H1 (cell line): ENCODE results near the gene TDP1. TPM values are rescaled to one million over a fixed set of nuclear protein-coding genes. Genes with fewer than 3 reads are reported as not detected.

Source experiments
- CTCF ChIA-PET: fragments of 300-600 bp; sonication (Branson Sonifier 250); formaldehyde crosslinking; loops from one replicate; lab custom pipeline; 2021; ENCODE audit not compliant: partially characterized antibody; lab: Charles Lee
- POLR2A ChIA-PET: fragments of 300-600 bp; sonication (Branson Sonifier 250); formaldehyde crosslinking; loops from one replicate; lab custom pipeline; 2021; ENCODE audit warnings: inconsistent platforms; ENCODE audit not compliant: partially characterized antibody; lab: Charles Lee
- DNase-seq, 2 experiments: peaks; one replicate each; pipeline versions ENCODE4 v3.0.0 to v3.0.0-alpha.2; 2010 to 2022; ENCODE audit warnings: low spot score in 2 of 2, low read depth in 1 of 2, mixed read lengths in 1 of 2
- FAIRE-seq: peaks from 2 replicates; lab custom pipeline; 2011; peaks lifted over from hg19 to GRCh38; lab: Jason Lieb, UNC
- H2AFZ ChIP-seq: 2 replicates; pipeline ENCODE4 v1.8.1; 2012; ENCODE audit warnings: low read length, inconsistent platforms
- H2AK5ac ChIP-seq: 2 replicates; pipeline ENCODE4 v1.6.1; 2013; ENCODE audit warnings: low read depth, low read length
- H2BK120ac ChIP-seq: replicated peaks from 2 replicates; pipeline ENCODE3; 2013; ENCODE audit warnings: low read depth, low read length, inconsistent platforms
- H2BK12ac ChIP-seq: 2 replicates; pipeline ENCODE4 v1.6.1; 2013; ENCODE audit warnings: low read depth, low read length
- H2BK15ac ChIP-seq: 2 replicates; pipeline ENCODE4 v1.6.1; 2013; ENCODE audit warnings: low read length
- H2BK20ac ChIP-seq: 2 replicates; pipeline ENCODE4 v1.6.1; 2013; ENCODE audit warnings: low read length
- H2BK5ac ChIP-seq: 2 replicates; pipeline ENCODE4 v1.6.1; 2013; ENCODE audit warnings: low read depth, low read length
- H3K14ac ChIP-seq: 2 replicates; pipeline ENCODE4 v1.6.1; 2013; ENCODE audit warnings: inconsistent platforms; ENCODE audit not compliant: insufficient read length
- H3K18ac ChIP-seq: 2 replicates; pipeline ENCODE4 v1.6.1; 2013; ENCODE audit warnings: low read length; ENCODE audit errors: extremely low read depth
- H3K23ac ChIP-seq: 2 replicates; pipeline ENCODE4 v1.6.1; 2013; ENCODE audit warnings: inconsistent platforms; ENCODE audit not compliant: insufficient read length
- H3K23me2 ChIP-seq: 2 replicates; pipeline ENCODE4 v1.6.1; 2013; ENCODE audit warnings: low read depth, low read length
- H3K27ac ChIP-seq: 2 replicates; pipeline ENCODE4 v1.6.1; 2011; ENCODE audit warnings: low read depth, low read length, inconsistent platforms
- H3K27me3 ChIP-seq, 4 experiments: replicated peaks in 1 of 4; 1 replicate in 1 of 4; 2 replicates in 3 of 4; pipeline versions ENCODE4 v1.6.1 to v1.8.1; 2011 to 2013; ENCODE audit warnings: low read length in 3 of 4, mild to moderate bottlenecking in 3 of 4, inconsistent platforms in 2 of 4, mixed read lengths in 2 of 4, moderate library complexity in 1 of 4; ENCODE audit not compliant: control insufficient read depth in 3 of 4, insufficient read depth in 3 of 4; ENCODE audit errors: extremely low read depth in 1 of 4
- H3K36me3 ChIP-seq, 4 experiments: 2 replicates each; pipeline versions ENCODE4 v1.6.1 to v1.8.1; 2011 to 2013; ENCODE audit warnings: mild to moderate bottlenecking in 4 of 4, low read length in 3 of 4, moderate library complexity in 2 of 4, control low read depth in 1 of 4, inconsistent platforms in 1 of 4; ENCODE audit not compliant: insufficient read depth in 4 of 4, control insufficient read depth in 2 of 4
- H3K4ac ChIP-seq: replicated peaks from 2 replicates; pipeline ENCODE3; 2013; ENCODE audit warnings: low read length, low read depth, mixed read lengths, inconsistent platforms; ENCODE audit not compliant: insufficient read length
- H3K4me1 ChIP-seq, 4 experiments: replicated peaks in 1 of 4; 1 replicate in 1 of 4; 2 replicates in 3 of 4; pipeline versions ENCODE4 v1.6.1 to v1.8.1; 2011 to 2013; ENCODE audit warnings: low read length in 3 of 4, inconsistent platforms in 2 of 4, mixed read lengths in 1 of 4; ENCODE audit not compliant: insufficient read depth in 4 of 4, control insufficient read depth in 3 of 4
- H3K4me2 ChIP-seq, 2 experiments: 2 replicates each; pipeline versions ENCODE4 v1.6.1 to v1.8.1; 2011 to 2013; ENCODE audit warnings: low read depth in 2 of 2, low read length in 2 of 2, control low read depth in 1 of 2, inconsistent platforms in 1 of 2, mild to moderate bottlenecking in 1 of 2; ENCODE audit not compliant: insufficient read depth in 1 of 2
- H3K4me3 ChIP-seq, 4 experiments: fragments of 200-600, 300-600 bp in 1 of 4; sonication (generic), shearing (Covaris generic), sonication (Bioruptor Twin) in 1 of 4; 2 replicates each; pipeline versions ENCODE4 v1.5.1 to v1.8.1; 2011 to 2016; ENCODE audit warnings: low read length in 4 of 4, low read depth in 3 of 4, control low read depth in 2 of 4, inconsistent platforms in 2 of 4, mild to moderate bottlenecking in 2 of 4, mixed read lengths in 1 of 4, moderate library complexity in 1 of 4; ENCODE audit not compliant: insufficient read depth in 2 of 4; ENCODE audit errors: extremely low read depth in 1 of 4
- H3K56ac ChIP-seq: replicated peaks from 2 replicates; pipeline ENCODE3; 2013; ENCODE audit warnings: low read depth, mild to moderate bottlenecking, mixed read lengths, low read length, inconsistent platforms; ENCODE audit not compliant: insufficient read length
- H3K79me1 ChIP-seq: 2 replicates; pipeline ENCODE4 v1.6.1; 2013; ENCODE audit warnings: low read depth, low read length, control low read depth
- H3K79me2 ChIP-seq, 2 experiments: 2 replicates each; pipeline versions ENCODE4 v1.6.1 to v1.8.1; 2012 to 2013; ENCODE audit warnings: low read length in 2 of 2, mild to moderate bottlenecking in 2 of 2, inconsistent platforms in 1 of 2; ENCODE audit not compliant: insufficient read depth in 2 of 2, control insufficient read depth in 1 of 2
- H3K9ac ChIP-seq, 4 experiments: replicated peaks in 1 of 4; 1 replicate in 1 of 4; 2 replicates in 3 of 4; pipeline versions ENCODE4 v1.6.1 to v1.8.1; 2011 to 2013; ENCODE audit warnings: low read depth in 3 of 4, low read length in 3 of 4, control low read depth in 2 of 4, mild to moderate bottlenecking in 2 of 4, moderate library complexity in 2 of 4, inconsistent platforms in 1 of 4; ENCODE audit errors: extremely low read depth in 1 of 4
- H3K9me3 ChIP-seq, 2 experiments: 2 replicates each; pipeline versions ENCODE4 v1.6.1 to v1.8.1; 2012 to 2013; ENCODE audit warnings: mild to moderate bottlenecking in 2 of 2, moderate library complexity in 2 of 2, control low read depth in 1 of 2, inconsistent platforms in 1 of 2, low read depth in 1 of 2, low read length in 1 of 2, mixed read lengths in 1 of 2; ENCODE audit not compliant: insufficient read depth in 2 of 2
- H4K20me1 ChIP-seq, 2 experiments: replicated peaks in 1 of 2; 2 replicates each; pipeline versions ENCODE3 to v1.8.1; 2011 to 2013; ENCODE audit warnings: inconsistent platforms in 2 of 2, low read length in 2 of 2, mild to moderate bottlenecking in 1 of 2; ENCODE audit not compliant: insufficient read depth in 2 of 2, control insufficient read depth in 1 of 2
- H4K5ac ChIP-seq: 2 replicates; pipeline ENCODE4 v1.6.1; 2013; ENCODE audit warnings: low read length, low read depth, mixed read lengths, inconsistent platforms; ENCODE audit not compliant: insufficient read length
- H4K8ac ChIP-seq: 2 replicates; pipeline ENCODE4 v1.8.0; 2013; ENCODE audit warnings: mild to moderate bottlenecking, moderate library complexity, low read length, inconsistent platforms; ENCODE audit not compliant: insufficient read depth; ENCODE audit errors: extremely low read depth
- H4K91ac ChIP-seq: replicated peaks from 2 replicates; pipeline ENCODE3; 2013; ENCODE audit warnings: low read length, mixed read lengths, inconsistent platforms; ENCODE audit not compliant: insufficient read length
- ATF2 ChIP-seq: IDR thresholded peaks from 2 replicates; pipeline ENCODE4 v1.6.1; 2012; ENCODE audit warnings: low read length, inconsistent platforms
- BCL11A ChIP-seq, 2 experiments: IDR thresholded peaks; one replicate each; pipeline ENCODE4 v1.6.1; 2011; ENCODE audit warnings: low read depth in 2 of 2, low read length in 2 of 2, mild to moderate bottlenecking in 2 of 2
- CEBPB ChIP-seq: IDR thresholded peaks from 2 replicates; pipeline ENCODE4 v1.6.1; 2012; ENCODE audit warnings: low read depth, low read length
- FOSL1 ChIP-seq: IDR thresholded peaks from 2 replicates; pipeline ENCODE4 v1.6.1; 2011; ENCODE audit warnings: mild to moderate bottlenecking, low read depth, low read length, moderate library complexity; ENCODE audit not compliant: insufficient read depth
- KDM5A ChIP-seq: fragments of 200-600 bp; IDR thresholded peaks from 2 replicates; pipeline ENCODE4 v1.7.1; 2012; ENCODE audit warnings: mild to moderate bottlenecking, low read length, inconsistent platforms, mixed read lengths
- MAFK ChIP-seq: IDR thresholded peaks from 2 replicates; pipeline ENCODE4 v1.6.1; 2012; ENCODE audit warnings: low read depth, mild to moderate bottlenecking, improper control_type of control experiment, low read length
- RXRA ChIP-seq: IDR thresholded peaks from 2 replicates; pipeline ENCODE4 v1.6.1; 2011; ENCODE audit warnings: low read depth, mild to moderate bottlenecking, low read length, moderate library complexity; ENCODE audit not compliant: insufficient read depth
- SP2 ChIP-seq: IDR thresholded peaks from 2 replicates; pipeline ENCODE4 v1.6.1; 2012; ENCODE audit warnings: mild to moderate bottlenecking, low read length, inconsistent platforms
- SRF ChIP-seq: IDR thresholded peaks from 2 replicates; pipeline ENCODE4 v1.6.1; 2011; ENCODE audit warnings: mild to moderate bottlenecking, low read depth, low read length, moderate library complexity
- TBP ChIP-seq: IDR thresholded peaks from 2 replicates; pipeline ENCODE4 v1.6.1; 2011; ENCODE audit warnings: low read depth, low read length, improper control_type of control experiment
- YY1 ChIP-seq: IDR thresholded peaks from 2 replicates; pipeline ENCODE4 v1.6.1; 2011; ENCODE audit warnings: low read depth, mild to moderate bottlenecking, low read length
- WGBS, 2 experiments: shearing (Covaris generic) in 1 of 2; methylation state at CpG; one replicate each; pipeline versions ENCODE4 v1.1.6 to v1.1.7; 2013 to 2015; ENCODE audit warnings: low lambda C conversion rate in 2 of 2, mixed read lengths in 2 of 2, inconsistent platforms in 1 of 2, low coverage in 1 of 2, missing lambda C conversion rate in 1 of 2; ENCODE audit not compliant: insufficient replicate concordance in 2 of 2, insufficient coverage in 1 of 2, insufficient read length in 1 of 2; ENCODE audit errors: extremely low coverage in 1 of 2, missing lambda C conversion rate in 1 of 2; 5-methylcytosine and 5-hydroxymethylcytosine counted together
- polyA plus RNA-seq, 7 experiments: library from polyadenylated mRNA; depleted of rRNA in 3 of 7; stranded (reverse) in 5 of 7; unstranded in 2 of 7; fragments of >200 nt in 5 of 7; fragments of 200-250 nt in 2 of 7; gene quantifications; 1 replicate in 5 of 7; 2 replicates in 1 of 7; 4 replicates in 1 of 7; pipeline versions ENCODE4 v1.2.1 to v1.2.3, GENCODE V29; 2011 to 2013; ENCODE audit warnings: missing spikeins in 2 of 7, mixed read lengths in 2 of 7
- total RNA-seq: library from RNA; stranded (reverse); fragmentation: NEBNext Ultra II Directional; extraction: Animal tissue kit (Norgen Biotek cat#: 25700); gene quantifications from 2 replicates; pipeline ENCODE4 v1.2.1, GENCODE V29; 2021

The TDP1 gene
- total and polyA plus RNA-seq, 2 of the 8 experiments (the other 6 are each of a cell fraction or from before 2014, with no cell fraction given), result 32.2 to 69.9 TPM

GRCh38 chr14:90045616-90046015 is 89.9 kb downstream of the TDP1 start:
- no peak overlapping the region for H2BK15ac ChIP-seq
- H3K4ac ChIP-seq, result no peak overlapping the region
- no peaks in the 10 kb centered on the region for H3K23me2 ChIP-seq
- no peak overlapping the region for H3K4me3 ChIP-seq
- no peak overlapping the region for H2BK120ac ChIP-seq
- H3K14ac ChIP-seq, result no peak overlapping the region
- FAIRE-seq (no peak), DNase-seq (no peak)
- H4K91ac ChIP-seq, result no peak overlapping the region
- H2AFZ ChIP-seq, result no peak overlapping the region
- WGBS, 2 experiments, result 100% methylated on average over 2 of the region's 2 CpGs; no CpG with 5 or more reads in 1 of the 2 experiments
- no peak overlapping the region for H2BK5ac ChIP-seq
- H3K79me1 ChIP-seq, result no peaks in the 10 kb centered on the region
- H4K20me1 ChIP-seq, result peaks cover 0 to 6% of the 10 kb centered on the region in 2 experiments
- no peak overlapping the region for H3K27ac ChIP-seq
- no peak overlapping the region for H2BK12ac ChIP-seq
- TF ChIP-seq FOSL1, result no peak
- TF ChIP-seq ATF2, result no peak
- no peak for TF ChIP-seq TBP
- TF ChIP-seq KDM5A, result no peak
- TF ChIP-seq CEBPB, result no peak
- no peak for TF ChIP-seq YY1
- TF ChIP-seq RXRA, result no peak
- no peak for TF ChIP-seq MAFK
- TF ChIP-seq SRF, result no peak
- no peak for TF ChIP-seq SP2
- TF ChIP-seq BCL11A (IDR thresholded peaks at IDR 0.05; ENCODE audit: low read depth in 2 of 2, low read length in 2 of 2), result no peak
- no peak overlapping the region for H2BK20ac ChIP-seq
- no peak overlapping the region for H4K5ac ChIP-seq
- POLR2A ChIA-PET, result no interaction called here
- H3K4me1 ChIP-seq, result no peaks in the 10 kb centered on the region
- no peaks in the 10 kb centered on the region; a peak in 1 of 8 replicates for H3K36me3 ChIP-seq
- no peak overlapping the region for H3K18ac ChIP-seq
- H3K27me3 ChIP-seq, result no peaks in the 10 kb centered on the region
- no peak overlapping the region for H3K4me2 ChIP-seq
- H3K56ac ChIP-seq, result no peak overlapping the region
- H2AK5ac ChIP-seq, result no peak overlapping the region
- no peak overlapping the region for H3K23ac ChIP-seq
- no peak overlapping the region for H3K9ac ChIP-seq
- no peaks in the 10 kb centered on the region for H3K79me2 ChIP-seq
- H4K8ac ChIP-seq, result no peak overlapping the region
- H3K9me3 ChIP-seq, result no peaks in the 10 kb centered on the region
- CTCF ChIA-PET, result interaction anchor here (0.6 kb wide), 2 partner anchors 65 to 119 kb away, joined by 3 read pairs; no protein-coding TSS in a partner anchor
